SK-N-SH treated with all-trans-retinoic acid at 6 μM for 48 hours (cell line): ENCODE results near the gene CDK6.

Experiments
- ARNTL ChIP-seq: fragments of 450-650 bp; formaldehyde crosslinking; IDR thresholded peaks from 2 replicates; pipeline ENCODE4 v1.5.0; 2020; ENCODE audit warnings: low read depth, mild to moderate bottlenecking, moderate library complexity, borderline replicate concordance
- BACH2 ChIP-seq: fragments of 250-450 bp; sonication (Bioruptor Pico); IDR thresholded peaks from 2 replicates; pipeline ENCODE4 v1.9.0; 2021; ENCODE audit warnings: mild to moderate bottlenecking, borderline replicate concordance
- CREB5 ChIP-seq: fragments of 250-450 bp; sonication (Bioruptor Pico); IDR thresholded peaks from 2 replicates; pipeline ENCODE4 v1.5.1; 2020; ENCODE audit warnings: low read depth, mild to moderate bottlenecking, moderate library complexity
- CSRNP3 ChIP-seq: fragments of 250-450 bp; sonication (Bioruptor Pico); IDR thresholded peaks from 2 replicates; pipeline ENCODE4 v1.5.1; 2021; ENCODE audit warnings: mild to moderate bottlenecking, moderate library complexity
- ESRRG ChIP-seq: fragments of 250-450 bp; sonication (Bioruptor Pico); IDR thresholded peaks from 2 replicates; pipeline ENCODE4 v1.6.1; 2021; ENCODE audit warnings: mild to moderate bottlenecking
- GLIS3 ChIP-seq: fragments of 250-450 bp; sonication (Bioruptor Pico); IDR thresholded peaks from 2 replicates; pipeline ENCODE4 v1.5.0; 2020; ENCODE audit warnings: mild to moderate bottlenecking, moderate library complexity
- ISL1 ChIP-seq: fragments of 250-450 bp; sonication (Bioruptor Pico); IDR thresholded peaks from 2 replicates; pipeline ENCODE4 v2.1.2; 2022; ENCODE audit warnings: mild to moderate bottlenecking, moderate library complexity
- PATZ1 ChIP-seq: fragments of 250-450 bp; sonication (Bioruptor Pico); IDR thresholded peaks from 2 replicates; pipeline ENCODE4 v1.8.0; 2020; ENCODE audit warnings: mild to moderate bottlenecking, moderate library complexity, borderline replicate concordance
- RARB ChIP-seq: fragments of 250-450 bp; sonication (Bioruptor Pico); IDR thresholded peaks from 2 replicates; pipeline ENCODE4 v1.8.0; 2021; ENCODE audit warnings: mild to moderate bottlenecking, moderate library complexity
- TSHZ2 ChIP-seq: fragments of 250-450 bp; sonication (Bioruptor Pico); IDR thresholded peaks from 2 replicates; pipeline ENCODE4 v1.5.0; 2020; ENCODE audit warnings: mild to moderate bottlenecking, moderate library complexity
- ZFP3 ChIP-seq: fragments of 250-450 bp; sonication (Bioruptor Pico); IDR thresholded peaks from 2 replicates; pipeline ENCODE4 v1.5.0; 2020; ENCODE audit warnings: mild to moderate bottlenecking, moderate library complexity
- ZFP30 ChIP-seq: fragments of 450-650 bp; formaldehyde crosslinking; IDR thresholded peaks from 2 replicates; pipeline ENCODE4 v1.5.0; 2022; ENCODE audit warnings: mild to moderate bottlenecking, moderate library complexity
- ZNF70 ChIP-seq: fragments of 450-650 bp; formaldehyde crosslinking; IDR thresholded peaks from 2 replicates; pipeline ENCODE4 v1.5.0; 2020; ENCODE audit warnings: mild to moderate bottlenecking, moderate library complexity

DNA sequence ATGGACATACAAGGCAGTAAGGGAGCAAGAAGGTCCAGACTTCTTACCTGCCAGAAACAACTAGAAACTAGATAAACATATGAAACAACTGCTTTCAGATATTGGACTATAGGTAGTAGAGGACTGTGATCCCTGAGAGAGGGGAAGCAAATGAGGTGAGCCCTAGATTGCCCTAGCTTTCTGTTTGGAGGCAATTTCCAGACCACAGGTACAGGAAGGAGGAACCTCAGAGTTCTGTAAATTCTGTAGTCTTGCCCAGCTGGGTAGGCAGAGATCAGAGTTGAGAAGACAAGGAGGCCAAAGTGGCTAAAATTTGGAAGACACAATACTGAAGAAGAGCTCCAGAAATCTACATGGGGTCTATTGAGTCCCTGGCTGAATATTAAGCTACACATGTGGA, 21.0 kb downstream of the CDK6 start:
- TF ChIP-seq ZFP3 (CRISPR knock-in tag) (no peak), TSHZ2 (no peak), ESRRG (CRISPR knock-in tag) (no peak), CREB5 (CRISPR knock-in tag) (no peak), ZNF70 (no peak), PATZ1 (CRISPR knock-in tag) (no peak), RARB (CRISPR knock-in tag) (no peak), GLIS3 (CRISPR knock-in tag) (no peak), ZFP30 (CRISPR knock-in tag) (no peak), ISL1 (CRISPR knock-in tag) (no peak), ARNTL (CRISPR knock-in tag) (no peak), CSRNP3 (CRISPR knock-in tag) (no peak), BACH2 (CRISPR knock-in tag) (no peak)
